ENCODE data around the gene UGT1A3.

DNA sequence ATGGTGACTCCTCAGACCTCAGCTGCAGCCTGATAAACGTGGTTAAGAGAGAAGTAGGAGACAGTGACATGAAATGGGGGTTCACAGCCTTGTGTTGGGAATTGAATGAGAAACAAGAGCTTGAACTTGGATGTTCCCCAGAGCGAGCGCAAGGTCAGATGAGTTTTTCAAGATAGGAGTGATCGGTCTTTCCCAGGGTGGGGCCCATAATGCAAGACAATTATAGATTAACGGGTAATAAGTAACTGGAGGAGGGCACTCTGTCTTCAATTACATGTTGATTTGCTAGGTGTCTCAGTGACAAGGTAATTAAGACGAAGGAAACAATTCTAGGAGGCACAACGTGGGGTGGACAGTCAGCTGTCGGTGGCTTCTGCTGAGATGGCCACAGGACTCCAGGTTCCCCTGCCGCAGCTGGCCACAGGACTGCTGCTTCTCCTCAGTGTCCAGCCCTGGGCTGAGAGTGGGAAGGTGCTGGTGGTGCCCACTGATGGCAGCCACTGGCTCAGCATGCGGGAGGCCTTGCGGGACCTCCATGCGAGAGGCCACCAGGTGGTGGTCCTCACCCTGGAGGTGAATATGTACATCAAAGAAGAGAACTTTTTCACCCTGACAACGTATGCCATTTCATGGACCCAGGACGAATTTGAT is 16.1 kb upstream of the UGT1A3 start, which contains the start of gene UGT1A5:
- TF ChIP-seq, protein P1, sequence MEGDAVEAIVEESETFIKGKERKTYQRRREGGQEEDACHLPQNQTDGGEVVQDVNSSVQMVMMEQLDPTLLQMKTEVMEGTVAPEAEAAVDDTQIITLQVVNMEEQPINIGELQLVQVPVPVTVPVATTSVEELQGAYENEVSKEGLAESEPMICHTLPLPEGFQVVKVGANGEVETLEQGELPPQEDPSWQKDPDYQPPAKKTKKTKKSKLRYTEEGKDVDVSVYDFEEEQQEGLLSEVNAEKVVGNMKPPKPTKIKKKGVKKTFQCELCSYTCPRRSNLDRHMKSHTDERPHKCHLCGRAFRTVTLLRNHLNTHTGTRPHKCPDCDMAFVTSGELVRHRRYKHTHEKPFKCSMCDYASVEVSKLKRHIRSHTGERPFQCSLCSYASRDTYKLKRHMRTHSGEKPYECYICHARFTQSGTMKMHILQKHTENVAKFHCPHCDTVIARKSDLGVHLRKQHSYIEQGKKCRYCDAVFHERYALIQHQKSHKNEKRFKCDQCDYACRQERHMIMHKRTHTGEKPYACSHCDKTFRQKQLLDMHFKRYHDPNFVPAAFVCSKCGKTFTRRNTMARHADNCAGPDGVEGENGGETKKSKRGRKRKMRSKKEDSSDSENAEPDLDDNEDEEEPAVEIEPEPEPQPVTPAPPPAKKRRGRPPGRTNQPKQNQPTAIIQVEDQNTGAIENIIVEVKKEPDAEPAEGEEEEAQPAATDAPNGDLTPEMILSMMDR (IDR thresholded peaks at IDR 0.05; ENCODE audit: low read length), result no peak
- TF ChIP-seq EZH2 (IDR thresholded peaks at IDR 0.05; ENCODE audit: borderline replicate concordance, low read length), result no peak
